Measurements from ENCODE around the gene C1QL3. TPM values are rescaled to one million over a fixed set of nuclear protein-coding genes. Genes with fewer than 3 reads are reported as not detected.

The C1QL3 gene
- polyA plus RNA-seq, 3 donors: not detected

GRCh38 chr10:16509996-16510395 lies 11.7 kb downstream of the C1QL3 start:
- 72 to 83% (median 82%) methylated on average over 5 of the region's 5 CpGs for WGBS, 3 donors
- H3K27ac ChIP-seq (ENCODE audit: low read depth, low read length): no peak overlapping the region

- WGBS, 3 donors: 93 to 97% (median 94%) methylated on average over 1 of the region's 1 CpG
- no peak overlapping the region for H3K27ac ChIP-seq (ENCODE audit: low read depth, low read length)
These were observed 16.5 kb downstream of the C1QL3 start for GRCh38 chr10:16505161-16505560.

- WGBS, 3 donors: 94 to 96% (median 95%) methylated on average over 4 of the region's 4 CpGs
- H3K27ac ChIP-seq (ENCODE audit: low read depth, low read length): no peak overlapping the region
These were observed 23.8 kb downstream of the C1QL3 start for GRCh38 chr10:16497911-16498310.

GRCh38 chr10:16493884-16494536 lies 27.7 kb downstream of the C1QL3 start:
- H3K27ac ChIP-seq (ENCODE audit: low read depth, low read length): no peak overlapping the region
- 76 to 88% (median 81%) methylated on average over 10 of the region's 10 CpGs for WGBS, 3 donors

GRCh38 chr10:16491933-16492332 lies 29.7 kb downstream of the C1QL3 start:
- 34 to 69% (median 67%) methylated on average over 2 of the region's 2 CpGs for WGBS, 3 donors
- no peak overlapping the region for H3K27ac ChIP-seq (ENCODE audit: low read depth, low read length)

- WGBS, 3 donors: 95 to 99% (median 97%) methylated on average over 3 of the region's 3 CpGs
- H3K27ac ChIP-seq (ENCODE audit: low read depth, low read length): no peak overlapping the region
These were observed 31.2 kb downstream of the C1QL3 start for GRCh38 chr10:16490511-16490910.

GRCh38 chr10:16483241-16483917 lies 38.3 kb downstream of the C1QL3 start:
- 92 to 95% (median 94%) methylated on average over 11 of the region's 11 CpGs for WGBS, 3 donors
- no peak overlapping the region for H3K27ac ChIP-seq (ENCODE audit: low read depth, low read length)

- WGBS, 3 donors: 65 to 72% (median 68%) methylated on average over 5 of the region's 5 CpGs
- H3K27ac ChIP-seq (ENCODE audit: low read depth, low read length): no peak overlapping the region
These were observed 40.5 kb downstream of the C1QL3 start for GRCh38 chr10:16481052-16481728.

- WGBS, 3 donors: 88 to 93% (median 89%) methylated on average over 4 of the region's 4 CpGs
- H3K27ac ChIP-seq (ENCODE audit: low read depth, low read length): no peak overlapping the region
These were observed 42.9 kb downstream of the C1QL3 start for GRCh38 chr10:16478801-16479200.

GRCh38 chr10:16477757-16478156 lies 43.9 kb downstream of the C1QL3 start:
- H3K27ac ChIP-seq (ENCODE audit: low read depth, low read length): no peak overlapping the region
- 69 to 88% (median 83%) methylated on average over 1 of the region's 1 CpG for WGBS, 3 donors

- no peak overlapping the region for H3K27ac ChIP-seq (ENCODE audit: low read depth, low read length)
- 82 to 89% (median 88%) methylated on average over 3 of the region's 3 CpGs for WGBS, 3 donors
These were observed 48.9 kb downstream of the C1QL3 start for GRCh38 chr10:16472828-16473227.

- 48 to 87% (median 50%) methylated on average over 5 of the region's 5 CpGs for WGBS, 3 donors
- no peak overlapping the region for H3K27ac ChIP-seq (ENCODE audit: low read depth, low read length)
These were observed 50.9 kb downstream of the C1QL3 start for GRCh38 chr10:16470747-16471146.

- 95 to 100% (median 97%) methylated on average over 1 of the region's 1 CpG for WGBS, 3 donors
- H3K27ac ChIP-seq (ENCODE audit: low read depth, low read length): no peak overlapping the region
These were observed 55.7 kb downstream of the C1QL3 start for GRCh38 chr10:16466001-16466400.

Other genes starting within 250 kb of the C1QL3 start
- gene PTER, start 84.9 kb downstream of the C1QL3 start, polyA plus RNA-seq: 1 to 10 TPM; 4.4 to 7.0 (median 5.5) TPM

Measured in adipose tissue (tissue), 3 donors.